NCI-H446 treated with DMSO at 0.1 percent for 48 hours (cell line): ENCODE data around the gene BSPH1.
"Not testable (repeated sequence)": the region's sequence is repeated elsewhere in the genome, so short reads cannot be mapped to it uniquely, and the experiment has no call there.

Experiments used
- DNase-seq: peaks from one replicate; lab custom pipeline; 2025; lab: John Stamatoyannopoulos, UW

BSPH1 gene

GRCh38 chr19:47992070-47992469 lies at the start of gene BSPH1:
Gene BSPH1, minus strand, starts transcription at chr19:47992170. Its CDS starts 89 bp downstream, at chr19:47992081.
- no peak for DNase-seq

GRCh38 chr19:48036765-48037164 lies 44.8 kb upstream of the BSPH1 start:
- DNase-seq = no peak

- no peak for DNase-seq
These were observed 41.6 kb upstream of the BSPH1 start for GRCh38 chr19:48033604-48034003.

- no peak for DNase-seq
These were observed 38.1 kb upstream of the BSPH1 start for GRCh38 chr19:48030073-48030472.

GRCh38 chr19:48029431-48029830 lies 37.5 kb upstream of the BSPH1 start:
- no peak for DNase-seq

- no peak for DNase-seq
These were observed 33.5 kb upstream of the BSPH1 start for GRCh38 chr19:48025480-48025879.

- no peak for DNase-seq
These were observed 31.5 kb upstream of the BSPH1 start for GRCh38 chr19:48023518-48023917.

GRCh38 chr19:48023011-48023410 lies 31.0 kb upstream of the BSPH1 start:
- no peak for DNase-seq

GRCh38 chr19:48020686-48021085 lies 28.7 kb upstream of the BSPH1 start:
- no peak for DNase-seq

GRCh38 chr19:48010932-48011758 lies 19.2 kb upstream of the BSPH1 start:
- DNase-seq = no peak

GRCh38 chr19:48006762-48007161 lies 14.8 kb upstream of the BSPH1 start:
- no peak for DNase-seq

GRCh38 chr19:48004236-48004635 lies 12.3 kb upstream of the BSPH1 start:
- DNase-seq = no peak

- DNase-seq = no peak
These were observed 8.9 kb upstream of the BSPH1 start for GRCh38 chr19:48000846-48001245.

GRCh38 chr19:47998800-47999199 lies 6.8 kb upstream of the BSPH1 start:
- no peak for DNase-seq

- no peak for DNase-seq
These were observed 4.3 kb upstream of the BSPH1 start for GRCh38 chr19:47996230-47996727.

- DNase-seq = no peak
These were observed 2.3 kb upstream of the BSPH1 start, which contains the start of gene ELSPBP1 for GRCh38 chr19:47994209-47994802. Gene ELSPBP1, plus strand, starts transcription at chr19:47994632. Its CDS starts 14,036 bp downstream, at chr19:48008668.

GRCh38 chr19:47991191-47991808 lies 670 bp downstream of the BSPH1 start:
- DNase-seq = no peak

GRCh38 chr19:47973529-47973928 lies 18.4 kb downstream of the BSPH1 start:
- no peak for DNase-seq

GRCh38 chr19:47955936-47956335 lies 36.0 kb downstream of the BSPH1 start:
- DNase-seq = not testable (repeated sequence)

GRCh38 chr19:47952132-47952531 lies 39.8 kb downstream of the BSPH1 start:
- not testable (repeated sequence) for DNase-seq

- not testable (repeated sequence) for DNase-seq
These were observed 42.0 kb downstream of the BSPH1 start for GRCh38 chr19:47949852-47950521.

GRCh38 chr19:47928581-47928980 lies 63.4 kb downstream of the BSPH1 start:
- not testable (repeated sequence) for DNase-seq
